Fibroblast of pulmonary artery (primary cell): Measurements from ENCODE around the gene ACTA2.

ENCODE experiments used
- DNase-seq: peaks from one replicate; pipeline ENCODE4 v3.0.0-alpha.2; 2010; ENCODE audit warnings: low read depth
- H3K4me3 ChIP-seq: replicated peaks from 2 replicates; pipeline ENCODE4 v1.5.1; 2011; ENCODE audit warnings: low read depth, mild to moderate bottlenecking, control low read depth, low read length, moderate library complexity
- CTCF ChIP-seq: IDR thresholded peaks from 2 replicates; pipeline ENCODE4 v1.5.1; 2011; ENCODE audit warnings: mild to moderate bottlenecking, control low read depth, low read length, inconsistent platforms; ENCODE audit errors: missing control alignments

Gene ACTA2

GRCh38 chr10:88957381-88957780 lies 4.8 kb upstream of the ACTA2 start:
- no peak overlapping the region for H3K4me3 ChIP-seq
- TF ChIP-seq CTCF, result no peak
- DNase-seq, result no peak

- H3K4me3 ChIP-seq, result no peak overlapping the region
- no peak for TF ChIP-seq CTCF
- DNase-seq, result no peak
Observed at GRCh38 chr10:88954458-88955083, 2.0 kb upstream of the ACTA2 start.

GRCh38 chr10:88953662-88954061 lies 1.1 kb upstream of the ACTA2 start:
- no peak for TF ChIP-seq CTCF
- no peak for DNase-seq
- H3K4me3 ChIP-seq, result no peak overlapping the region

- peak overlapping the region; percentile 49 for H3K4me3 ChIP-seq
- DNase-seq, result peak; percentile 31
- no peak for TF ChIP-seq CTCF
Observed at GRCh38 chr10:88949912-88950837, 2.4 kb downstream of the ACTA2 start.

- H3K4me3 ChIP-seq, result no peak overlapping the region
- no peak for TF ChIP-seq CTCF
- no peak for DNase-seq
Observed at GRCh38 chr10:88949051-88949450, 3.5 kb downstream of the ACTA2 start.

- no peak for DNase-seq
- TF ChIP-seq CTCF, result no peak
- H3K4me3 ChIP-seq, result no peak overlapping the region
Observed at GRCh38 chr10:88946965-88947590, 5.5 kb downstream of the ACTA2 start.
